GM18907 (cell line): ENCODE results near the gene KCNJ9.

Experiments
- ATAC-seq: cut with Tn5 transposase; IDR thresholded peaks from one replicate; pipeline ENCODE4 v1.9.1; 2021; ENCODE audit warnings: mild to moderate bottlenecking, moderate library complexity; ENCODE audit not compliant: unreplicated experiment

The KCNJ9 gene

DNA sequence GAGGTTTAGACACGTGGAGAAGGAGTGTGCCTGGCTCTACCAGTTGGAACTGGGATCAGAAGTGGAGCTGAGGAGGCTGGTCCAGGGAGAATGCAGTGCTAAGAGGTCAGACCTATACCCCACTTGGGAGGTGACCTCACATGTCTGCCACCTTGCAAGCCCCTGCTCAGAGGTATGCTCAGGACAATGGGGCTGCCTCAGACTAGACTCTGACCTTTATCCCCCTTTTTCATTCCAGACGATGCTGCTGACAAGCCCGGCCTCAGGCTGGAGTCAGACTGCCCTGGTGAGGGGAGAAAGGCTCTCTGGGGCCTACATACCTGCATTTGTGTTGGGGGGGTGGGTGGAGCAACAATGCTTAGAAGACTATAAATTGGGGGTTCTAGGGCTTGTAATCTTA is 16.6 kb upstream of the KCNJ9 start:
- ATAC-seq, result no peak

DNA sequence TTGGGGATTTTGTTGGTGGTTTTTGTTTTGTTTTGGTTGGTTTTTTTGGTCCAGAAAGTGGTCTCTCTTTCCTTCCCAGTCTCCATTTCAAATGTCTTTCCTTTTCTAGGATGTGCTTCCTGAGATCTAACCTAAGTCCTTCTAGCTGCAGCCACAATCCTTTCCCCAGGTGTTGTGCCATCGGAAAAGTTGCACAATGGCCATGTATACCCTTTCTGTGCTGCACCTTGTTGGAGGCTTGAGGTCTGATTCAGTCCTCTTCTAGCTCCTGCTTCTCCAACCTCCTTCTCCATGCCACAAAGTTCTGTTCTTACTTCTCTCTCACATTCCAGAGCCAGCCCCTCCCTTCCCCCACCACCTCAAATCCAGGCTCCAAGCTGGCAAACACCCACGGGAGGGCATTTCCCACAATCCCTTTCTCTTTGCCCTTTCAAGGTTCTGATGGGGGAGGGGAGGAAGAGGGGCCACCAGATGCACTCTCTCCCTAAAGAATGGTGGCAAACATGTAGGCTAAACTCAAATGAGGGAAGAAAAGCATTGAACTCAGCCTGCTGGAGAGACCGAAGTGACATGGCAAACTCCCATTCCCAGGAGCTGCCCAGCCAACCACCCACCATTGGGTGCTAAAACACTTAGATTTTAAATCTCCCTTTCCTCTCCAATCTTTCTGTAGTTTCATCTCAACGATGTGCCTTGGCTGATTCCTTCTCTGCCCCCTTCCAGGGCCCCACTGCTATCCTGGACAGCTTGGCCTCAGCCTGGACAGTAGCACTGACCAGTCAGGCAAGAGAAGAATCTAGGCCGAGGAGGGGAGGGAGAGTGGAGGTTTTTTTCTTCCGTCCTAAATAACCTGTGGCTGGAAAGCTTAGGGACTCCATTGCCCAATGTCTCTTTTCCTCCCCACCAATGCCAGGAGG is 14.3 kb upstream of the KCNJ9 start:
- ATAC-seq, result no peak

DNA sequence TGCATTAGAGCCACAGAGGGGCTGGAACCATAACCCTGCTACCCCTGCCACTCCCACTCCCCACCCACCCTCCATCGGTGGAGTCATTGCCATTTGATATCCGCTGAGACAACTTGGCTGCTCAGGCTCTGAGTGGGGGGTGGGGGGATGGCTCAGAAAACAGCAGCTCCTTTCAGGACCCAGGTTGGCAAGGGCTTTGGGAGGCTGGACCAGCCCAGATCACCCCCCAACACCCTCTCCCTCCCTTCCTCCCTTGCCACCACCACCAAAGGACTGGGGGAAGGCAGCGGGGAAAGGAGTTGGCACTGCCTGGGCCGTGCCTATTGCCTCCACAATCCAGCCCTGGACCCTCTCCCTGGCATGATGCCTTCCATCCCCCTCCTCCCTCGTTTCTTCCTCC is 13.1 kb upstream of the KCNJ9 start:
- no peak for ATAC-seq

DNA sequence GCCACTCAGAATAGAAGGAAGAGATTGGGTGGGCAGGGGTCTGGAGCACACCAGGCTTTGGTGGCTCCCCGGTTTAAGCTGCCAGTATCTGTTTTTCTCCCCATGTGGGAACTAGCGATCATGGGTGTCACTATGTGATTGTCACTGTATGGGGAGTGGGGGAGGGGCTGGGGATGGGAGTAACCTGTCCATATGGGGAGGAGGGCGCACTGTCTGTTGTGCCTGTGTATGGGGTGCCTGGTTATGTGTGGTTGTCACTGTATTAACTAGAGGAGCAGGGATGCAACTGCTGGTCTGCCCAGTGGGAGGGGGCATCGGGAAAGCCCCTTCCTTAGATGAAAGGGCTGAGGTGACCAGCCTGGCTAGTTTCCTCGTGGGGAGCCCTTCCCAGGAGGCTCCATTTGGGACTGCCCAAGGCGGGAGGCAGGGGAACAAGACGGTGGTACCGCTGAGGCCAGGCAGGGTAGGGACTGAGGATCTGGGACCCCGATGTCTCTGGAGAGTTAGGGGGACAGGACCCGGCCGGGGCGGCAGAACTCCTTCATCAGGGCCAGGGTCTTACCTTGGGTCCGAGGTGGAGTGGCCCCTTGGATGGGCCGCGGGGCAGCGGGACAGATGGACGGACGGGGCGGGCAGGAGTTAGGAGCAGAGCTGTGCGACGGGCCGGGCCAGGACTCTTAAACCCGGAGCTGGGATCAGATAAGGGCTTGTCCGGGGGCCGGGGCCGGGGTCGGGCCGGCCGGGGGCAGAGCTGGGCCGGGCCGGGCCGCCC is 11.7 kb upstream of the KCNJ9 start, which contains the start of gene KCNJ10:
Gene KCNJ10 (minus strand): TSS at position 701 of the 772 bp plus-strand sequence. CDS start 27,628 bp downstream, outside the sequence.
- ATAC-seq, result no peak

DNA sequence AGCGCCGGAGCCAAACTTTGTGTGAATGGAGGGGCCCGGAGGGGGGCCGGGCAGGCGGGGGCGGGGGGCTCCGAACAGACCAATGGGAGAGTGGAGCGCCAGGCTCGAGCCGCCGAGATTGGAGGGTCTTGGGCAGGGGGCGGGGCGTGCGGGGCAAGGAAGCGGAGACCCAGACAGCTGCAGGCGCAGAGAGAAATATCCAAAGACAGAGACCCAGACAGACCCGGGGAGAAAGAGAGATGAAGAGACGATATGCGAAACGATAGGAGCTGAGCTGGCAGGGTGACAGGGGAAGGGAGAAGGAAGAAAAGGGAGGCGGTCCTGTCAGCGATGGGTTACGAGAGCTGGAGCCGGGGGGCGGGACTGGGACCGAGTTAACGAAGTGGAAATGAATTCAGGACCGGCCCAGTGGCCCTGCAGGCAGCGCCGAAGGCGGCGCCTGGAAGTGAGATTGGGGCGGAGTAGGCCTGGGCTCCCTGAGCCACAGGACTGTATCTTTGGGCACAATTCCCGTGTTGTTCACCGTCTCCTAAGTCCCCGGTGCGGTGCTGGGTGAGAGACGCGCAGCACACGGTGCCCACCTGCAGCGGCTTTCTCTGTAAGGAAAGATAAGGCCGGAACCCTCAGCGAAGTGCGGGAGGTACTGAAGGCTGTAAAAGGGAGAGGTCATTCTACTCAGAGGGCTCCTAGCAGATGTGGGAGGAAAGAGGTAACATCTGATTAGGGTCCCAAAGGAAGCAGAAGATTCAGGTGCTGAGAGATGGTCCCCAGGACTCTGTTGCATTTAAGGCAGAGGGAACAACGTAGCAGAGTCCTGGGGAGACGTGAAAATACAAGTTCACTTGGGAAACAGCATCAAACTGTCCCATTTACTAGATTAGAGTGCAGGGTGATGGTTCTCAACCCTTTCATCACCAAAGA is 10.8 kb upstream of the KCNJ9 start:
- ATAC-seq, result peak; percentile 50

DNA sequence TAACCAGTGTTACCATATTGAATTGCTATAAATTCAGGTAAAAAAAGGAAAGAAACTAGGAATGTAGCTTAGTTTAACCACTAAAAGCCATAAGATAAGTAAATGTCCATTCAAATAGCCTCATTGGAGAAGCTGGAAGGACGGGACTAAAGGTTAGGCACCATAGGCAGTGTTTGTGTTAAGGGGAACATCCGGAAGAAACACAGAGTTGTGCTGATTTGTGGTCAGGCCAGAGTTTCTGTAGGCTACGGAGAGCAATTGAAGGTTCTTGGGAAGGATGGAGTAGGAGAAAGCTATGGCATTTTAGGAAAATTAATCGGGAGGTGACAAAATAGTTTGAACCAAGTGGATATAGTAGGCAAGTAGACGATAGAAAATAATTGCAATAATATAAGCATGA is 10.0 kb upstream of the KCNJ9 start:
- no peak for ATAC-seq

DNA sequence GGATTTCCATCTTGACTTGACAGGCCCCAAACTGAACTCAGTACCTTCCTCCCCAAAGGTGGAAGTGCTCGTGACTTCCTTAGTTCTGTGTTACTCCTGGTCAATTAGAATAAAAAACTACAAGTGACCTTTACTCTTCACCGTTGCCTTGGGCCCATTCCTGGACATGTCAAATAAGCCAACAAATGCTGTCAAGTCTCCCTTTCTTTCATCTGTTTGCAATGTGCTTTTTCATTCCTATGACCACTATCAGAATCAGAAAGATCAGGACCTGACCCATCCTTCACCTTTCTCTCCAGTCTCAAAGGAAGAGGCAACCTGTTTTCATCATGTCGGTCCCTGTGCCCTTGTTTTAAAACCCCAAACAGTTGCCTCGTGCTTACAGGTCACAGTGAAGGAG is 6.5 kb upstream of the KCNJ9 start:
- no peak for ATAC-seq

DNA sequence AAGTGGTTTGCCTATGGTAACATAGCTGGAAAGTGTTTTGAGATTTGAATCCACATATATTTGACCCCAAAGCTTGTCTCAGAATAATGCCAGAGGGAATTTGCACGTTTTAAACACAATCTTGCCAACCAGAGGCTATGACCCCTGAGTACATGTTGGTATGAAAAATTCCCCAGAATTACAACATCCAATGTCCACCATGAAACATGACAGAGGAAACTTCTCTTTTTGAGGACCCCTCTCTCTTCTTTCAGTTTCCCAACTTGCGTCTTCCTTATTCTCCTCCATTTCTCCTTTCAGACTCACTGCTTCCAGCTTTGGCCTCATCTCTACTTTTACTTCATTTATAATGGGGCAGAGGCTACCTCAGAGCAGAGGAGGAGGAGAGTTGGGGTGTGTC is 5.5 kb upstream of the KCNJ9 start:
- no peak for ATAC-seq

DNA sequence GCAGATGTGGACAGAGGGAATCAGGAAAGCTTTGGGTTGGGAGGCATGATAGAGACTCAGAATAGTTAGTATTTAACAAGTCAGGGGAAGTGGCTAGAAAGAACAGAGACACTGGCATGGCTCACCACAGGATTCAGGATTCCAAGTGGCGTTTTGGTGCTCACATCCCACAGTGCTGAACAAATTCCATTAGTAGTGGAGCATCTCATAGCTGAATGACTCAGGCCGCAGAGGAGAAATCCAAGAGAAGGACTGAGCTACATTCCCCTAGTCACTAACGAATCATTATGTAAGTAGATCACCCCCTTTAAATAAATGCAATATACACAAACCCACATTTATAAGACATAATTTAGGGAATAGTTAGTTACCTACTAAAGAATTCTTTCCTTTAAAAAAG is 5.0 kb upstream of the KCNJ9 start:
- no peak for ATAC-seq

DNA sequence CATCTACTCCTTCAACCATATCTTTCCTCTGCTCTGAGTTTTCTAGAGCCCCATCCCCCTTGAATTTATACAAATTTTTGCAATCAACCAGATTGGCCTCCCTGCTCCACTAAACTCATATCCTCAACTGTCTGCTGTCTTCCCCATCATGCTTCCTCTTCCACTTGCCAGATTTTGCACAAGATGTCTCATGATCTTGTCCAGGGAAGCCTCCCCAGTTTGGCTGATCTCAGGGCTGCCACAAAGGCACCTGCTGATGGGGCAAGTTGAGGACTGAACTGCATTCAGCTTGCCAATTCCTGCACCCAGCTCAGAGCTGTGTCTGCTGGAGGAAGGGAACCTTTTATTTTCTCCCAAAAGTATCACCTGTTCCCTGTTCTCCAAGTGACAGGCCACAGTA is 3.9 kb upstream of the KCNJ9 start:
- ATAC-seq, result no peak

DNA sequence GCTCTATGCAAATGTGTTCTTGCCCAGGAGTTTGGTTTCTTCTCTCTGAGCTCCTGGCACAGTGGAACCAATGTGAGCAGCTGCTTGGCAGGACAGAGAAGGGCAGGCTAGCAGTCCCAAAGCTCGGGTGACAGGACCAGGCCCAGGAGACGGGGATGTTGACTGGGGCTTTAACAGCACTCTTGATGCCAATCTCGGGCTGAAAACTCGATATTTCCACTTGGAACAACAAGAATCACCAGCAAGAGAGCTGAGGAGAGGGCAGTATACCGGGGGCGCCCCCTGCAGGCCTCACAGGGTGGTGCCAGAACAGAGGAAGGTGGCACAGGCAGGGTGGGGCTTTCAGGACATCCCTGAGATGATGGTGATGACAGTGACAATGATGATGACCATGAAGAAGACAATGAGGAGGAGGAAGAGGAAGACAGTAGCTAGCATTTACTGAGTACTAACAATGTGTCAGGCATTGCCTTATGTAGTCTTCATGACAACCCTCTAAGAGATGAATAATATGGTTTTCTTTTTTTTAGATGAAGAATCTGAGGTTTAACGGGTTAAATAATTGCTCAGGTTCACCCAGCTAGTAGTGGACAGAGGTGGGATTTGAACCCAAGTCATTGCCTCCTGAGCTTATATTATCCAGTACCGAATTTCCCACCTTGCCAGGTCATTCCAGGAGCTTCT is 2.7 kb upstream of the KCNJ9 start:
- ATAC-seq, result peak; percentile 63

DNA sequence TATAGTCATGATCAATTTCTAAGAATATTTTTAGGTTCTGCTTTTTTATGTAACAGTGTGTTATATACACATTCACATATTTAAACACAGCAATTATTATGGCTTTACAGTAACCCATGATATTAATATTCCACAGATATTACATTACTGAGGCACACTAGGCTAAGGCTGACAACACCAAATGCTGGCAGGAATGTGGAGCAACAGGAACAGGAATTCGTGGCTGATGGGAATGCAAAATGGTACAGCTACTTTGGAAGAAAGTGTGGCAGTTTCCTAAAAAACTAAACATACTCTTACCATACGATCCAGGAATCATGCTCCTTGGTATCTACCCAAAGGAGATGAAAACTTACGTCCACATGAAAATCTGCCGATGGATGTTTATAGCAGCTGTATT is 1.9 kb upstream of the KCNJ9 start:
- no peak for ATAC-seq

DNA sequence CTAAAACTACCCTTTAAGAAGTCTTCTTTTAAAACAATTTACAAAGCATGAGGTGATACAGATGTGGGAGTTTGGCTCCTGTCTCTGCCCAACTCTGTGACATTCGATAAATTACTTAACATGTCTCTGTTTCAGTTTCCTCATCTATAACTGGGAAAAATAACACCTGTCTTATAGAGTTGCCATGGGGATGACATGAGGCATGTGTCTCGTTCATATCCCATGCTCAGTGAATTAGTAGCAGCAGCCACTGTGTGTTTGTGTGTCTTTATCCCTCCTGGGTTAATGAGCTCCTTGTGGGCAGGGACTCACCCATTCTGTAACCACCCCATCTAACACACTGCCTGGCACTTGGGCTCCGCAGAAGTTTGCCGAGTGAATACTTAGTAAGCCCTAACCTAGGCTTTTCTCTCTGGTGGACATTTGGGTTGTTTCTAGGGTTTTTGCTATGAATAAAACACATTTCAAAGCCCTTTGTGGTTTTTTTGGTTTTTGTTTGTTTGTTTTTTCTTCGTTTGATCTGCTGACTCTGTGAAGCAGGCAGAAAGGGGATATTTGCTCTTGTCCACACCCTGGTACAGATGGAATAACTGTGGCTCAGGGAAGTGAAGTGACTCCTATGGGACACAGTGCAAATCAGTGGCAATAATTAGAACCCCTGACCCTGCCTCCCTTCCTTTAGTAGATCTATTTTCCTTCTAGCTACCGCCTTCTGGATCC is 797 bp upstream of the KCNJ9 start:
- no peak for ATAC-seq

DNA sequence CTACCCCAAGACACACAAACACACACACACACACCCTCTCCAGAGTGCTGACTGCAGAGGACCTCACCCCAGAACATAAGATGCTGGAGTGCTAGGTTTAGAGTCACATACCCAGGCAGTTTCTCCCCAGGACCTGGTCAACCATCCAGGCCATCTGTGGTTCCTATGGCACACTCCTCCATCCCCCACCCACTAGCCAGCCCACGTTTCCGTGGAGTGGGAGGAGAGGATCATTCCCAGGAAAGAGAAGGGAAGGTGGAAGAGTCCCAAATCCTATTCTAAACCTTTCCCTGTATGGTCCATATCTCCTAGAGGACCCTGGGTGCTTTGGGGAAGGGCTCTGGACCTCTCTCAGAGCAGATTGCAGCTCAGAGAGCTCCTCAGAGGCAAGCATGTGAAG is 1.1 kb downstream of the KCNJ9 start:
- no peak for ATAC-seq

DNA sequence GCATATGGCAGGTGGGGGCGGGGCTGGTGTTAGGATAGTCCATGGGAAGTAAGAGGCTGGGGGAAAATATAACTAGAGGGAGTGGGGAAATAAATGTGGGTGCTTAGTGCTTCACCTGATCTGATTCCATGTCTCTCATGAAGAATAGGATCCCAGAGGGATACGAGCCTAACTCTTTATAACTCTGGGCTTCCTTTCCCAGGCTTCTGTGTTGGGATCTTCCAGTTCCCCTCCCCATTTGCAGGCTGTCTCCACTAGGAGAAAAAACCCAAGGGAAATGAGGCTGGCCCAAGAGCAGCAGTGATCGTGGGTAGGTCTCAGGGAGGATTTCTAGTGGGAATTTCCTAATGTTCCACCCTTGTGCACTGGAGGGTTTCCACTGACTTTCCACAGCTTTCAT is 1.6 kb downstream of the KCNJ9 start:
- ATAC-seq, result no peak

DNA sequence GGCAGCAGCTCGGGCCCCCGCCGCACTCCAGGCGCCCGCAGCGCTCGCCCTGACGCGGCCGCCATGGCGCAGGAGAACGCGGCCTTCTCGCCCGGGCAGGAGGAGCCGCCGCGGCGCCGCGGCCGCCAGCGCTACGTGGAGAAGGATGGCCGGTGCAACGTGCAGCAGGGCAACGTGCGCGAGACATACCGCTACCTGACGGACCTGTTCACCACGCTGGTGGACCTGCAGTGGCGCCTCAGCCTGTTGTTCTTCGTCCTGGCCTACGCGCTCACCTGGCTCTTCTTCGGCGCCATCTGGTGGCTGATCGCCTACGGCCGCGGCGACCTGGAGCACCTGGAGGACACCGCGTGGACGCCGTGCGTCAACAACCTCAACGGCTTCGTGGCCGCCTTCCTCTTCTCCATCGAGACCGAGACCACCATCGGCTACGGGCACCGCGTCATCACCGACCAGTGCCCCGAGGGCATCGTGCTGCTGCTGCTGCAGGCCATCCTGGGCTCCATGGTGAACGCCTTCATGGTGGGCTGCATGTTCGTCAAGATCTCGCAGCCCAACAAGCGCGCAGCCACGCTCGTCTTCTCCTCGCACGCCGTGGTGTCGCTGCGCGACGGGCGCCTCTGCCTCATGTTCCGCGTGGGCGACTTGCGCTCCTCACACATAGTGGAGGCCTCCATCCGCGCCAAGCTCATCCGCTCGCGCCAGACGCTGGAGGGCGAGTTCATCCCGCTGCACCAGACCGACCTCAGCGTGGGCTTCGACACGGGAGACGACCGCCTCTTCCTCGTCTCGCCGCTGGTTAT is 2.8 kb downstream of the KCNJ9 start:
- peak; percentile 62 for ATAC-seq

DNA sequence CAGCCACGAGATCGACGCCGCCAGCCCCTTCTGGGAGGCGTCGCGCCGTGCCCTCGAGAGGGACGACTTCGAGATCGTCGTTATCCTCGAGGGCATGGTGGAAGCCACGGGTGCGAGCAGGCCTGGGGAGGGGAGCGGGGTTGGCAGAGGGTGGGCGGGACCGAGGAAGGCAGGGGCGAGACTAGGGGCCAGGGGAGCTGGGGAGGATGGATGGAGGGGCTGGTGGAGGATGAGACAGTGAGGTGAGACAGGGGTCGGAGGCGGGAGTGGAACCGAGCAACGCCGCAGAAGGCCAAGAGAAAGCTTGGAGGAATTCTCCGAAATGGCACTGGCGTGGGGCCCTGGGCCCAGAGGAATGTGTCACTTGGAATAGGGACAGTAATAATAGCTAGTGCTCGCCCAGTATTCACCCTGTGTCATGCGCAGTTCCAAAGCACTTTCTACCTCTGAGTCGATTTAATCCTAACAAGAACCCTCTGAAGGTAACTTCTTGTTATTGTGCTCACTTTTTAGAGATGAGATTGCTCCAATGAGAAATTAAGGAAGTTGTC is 3.5 kb downstream of the KCNJ9 start:
- ATAC-seq, result no peak

DNA sequence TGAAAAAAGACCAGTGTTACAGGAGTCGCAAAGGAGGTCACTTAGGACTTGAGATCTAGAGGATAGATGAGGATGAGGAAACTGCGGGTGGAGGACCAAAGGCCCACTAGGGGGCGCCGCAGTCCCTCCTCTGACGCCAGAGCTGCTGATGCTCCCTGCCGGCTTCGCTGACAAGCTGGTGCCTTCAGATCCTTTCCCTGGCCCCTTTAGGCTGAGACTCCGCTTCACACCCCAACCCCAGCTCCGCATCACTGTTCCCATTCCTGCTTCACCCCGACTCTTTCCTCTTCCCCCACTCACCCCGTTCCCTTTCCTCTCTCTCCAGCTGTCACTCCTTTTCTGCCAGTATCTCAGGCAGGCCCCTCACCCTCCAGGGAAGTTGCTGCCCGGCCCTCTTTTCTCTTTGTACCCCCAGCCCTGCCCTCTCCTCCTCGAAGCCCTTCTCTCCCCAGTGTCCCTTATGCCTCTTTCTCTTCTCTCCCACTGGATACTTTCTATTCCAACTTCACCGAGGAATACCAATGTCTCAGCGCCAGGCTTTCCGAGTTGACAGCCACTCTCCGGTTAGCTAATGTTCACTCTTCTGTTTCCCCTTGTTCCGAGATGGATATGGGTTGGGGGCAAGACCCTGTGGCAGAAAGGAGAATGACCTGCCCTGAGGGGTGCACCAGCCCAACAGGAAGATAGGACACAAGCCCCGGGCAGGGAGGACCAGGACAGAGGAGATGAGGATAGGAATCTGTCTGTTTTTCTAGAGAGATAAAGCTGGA is 4.5 kb downstream of the KCNJ9 start:
- no peak for ATAC-seq
